ENCODE measurements around the gene ADCK2.

DNA sequence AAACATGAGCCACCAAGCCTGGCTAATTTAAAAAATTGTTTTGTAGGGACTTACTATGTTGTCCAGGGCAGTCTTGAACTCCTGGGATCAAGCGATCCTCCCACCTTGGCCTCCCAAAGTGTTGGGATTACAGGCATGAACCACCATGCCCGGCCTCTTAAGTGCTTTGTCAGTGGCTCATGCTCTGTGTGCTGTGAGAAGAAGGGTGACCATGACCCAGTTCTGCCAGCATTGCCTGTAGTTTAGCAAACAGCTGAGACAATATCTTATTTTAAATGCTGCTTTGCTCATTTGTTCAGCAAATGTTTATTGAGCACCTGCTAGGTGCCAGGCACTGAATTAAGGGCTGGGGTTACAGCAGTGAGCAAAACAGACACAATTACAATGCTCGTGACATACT is 9.0 kb downstream of the ADCK2 start:
- TF ChIP-seq CTCF (IDR thresholded peaks at IDR 0.05; ENCODE audit: low read depth, low read length) (no peak), POLR2A (IDR thresholded peaks at IDR 0.05; ENCODE audit: extremely low read depth, insufficient read length) (no peak), MYC (IDR thresholded peaks at IDR 0.05; ENCODE audit: low read depth, low read length) (no peak)

Measured in NB4 (cell line).